ENCODE measurements around the gene MRGPRX2. TPM values are rescaled to one million over a fixed set of nuclear protein-coding genes. Genes with fewer than 3 reads are reported as not detected.

MRGPRX2 gene
- total RNA-seq, 4 donors from 2014 or later, result 0.45 TPM; not detected in 3

DNA sequence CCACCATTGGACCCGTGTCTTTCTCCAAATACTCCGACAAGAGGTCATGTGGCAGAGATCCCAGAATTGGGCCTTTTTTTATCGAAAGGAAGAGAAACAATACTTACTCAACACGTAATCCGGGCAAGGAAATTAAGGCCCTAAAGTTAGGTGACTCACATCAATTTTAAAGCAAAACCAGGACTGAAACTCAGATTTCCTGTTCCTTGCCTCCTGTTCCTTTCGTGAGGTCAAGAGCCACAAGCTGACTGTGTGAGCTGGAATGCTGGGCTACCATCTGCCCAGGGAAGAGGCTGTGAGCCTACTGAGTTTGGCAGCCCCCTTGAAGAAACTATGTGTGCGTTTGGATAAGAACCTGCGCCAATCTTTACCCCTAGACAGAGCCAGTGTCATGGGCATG lies 27.1 kb upstream of the MRGPRX2 start:
- TF ChIP-seq EP300 (IDR thresholded peaks at IDR 0.05), result no peak
- TF ChIP-seq, protein P1, sequence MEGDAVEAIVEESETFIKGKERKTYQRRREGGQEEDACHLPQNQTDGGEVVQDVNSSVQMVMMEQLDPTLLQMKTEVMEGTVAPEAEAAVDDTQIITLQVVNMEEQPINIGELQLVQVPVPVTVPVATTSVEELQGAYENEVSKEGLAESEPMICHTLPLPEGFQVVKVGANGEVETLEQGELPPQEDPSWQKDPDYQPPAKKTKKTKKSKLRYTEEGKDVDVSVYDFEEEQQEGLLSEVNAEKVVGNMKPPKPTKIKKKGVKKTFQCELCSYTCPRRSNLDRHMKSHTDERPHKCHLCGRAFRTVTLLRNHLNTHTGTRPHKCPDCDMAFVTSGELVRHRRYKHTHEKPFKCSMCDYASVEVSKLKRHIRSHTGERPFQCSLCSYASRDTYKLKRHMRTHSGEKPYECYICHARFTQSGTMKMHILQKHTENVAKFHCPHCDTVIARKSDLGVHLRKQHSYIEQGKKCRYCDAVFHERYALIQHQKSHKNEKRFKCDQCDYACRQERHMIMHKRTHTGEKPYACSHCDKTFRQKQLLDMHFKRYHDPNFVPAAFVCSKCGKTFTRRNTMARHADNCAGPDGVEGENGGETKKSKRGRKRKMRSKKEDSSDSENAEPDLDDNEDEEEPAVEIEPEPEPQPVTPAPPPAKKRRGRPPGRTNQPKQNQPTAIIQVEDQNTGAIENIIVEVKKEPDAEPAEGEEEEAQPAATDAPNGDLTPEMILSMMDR (IDR thresholded peaks at IDR 0.05), result no peak
- TF ChIP-seq POLR2A (IDR thresholded peaks at IDR 0.05), result no peak
- TF ChIP-seq POLR2AphosphoS5 (IDR thresholded peaks at IDR 0.05), result no peak
- H3K36me3 ChIP-seq, result no peaks in the 10 kb centered on the region
- no peaks in the 10 kb centered on the region for H3K4me1 ChIP-seq
- no peaks in the 10 kb centered on the region for H3K9me3 ChIP-seq
- no peak for DNase-seq (ENCODE audit: low spot score in 2 of 2)
- no peaks in the 10 kb centered on the region for H3K27me3 ChIP-seq
- no peak overlapping the region for H3K4me3 ChIP-seq
- H3K27ac ChIP-seq, result no peak overlapping the region
- WGBS, result 77% methylated on average over 8 of the region's 8 CpGs

DNA sequence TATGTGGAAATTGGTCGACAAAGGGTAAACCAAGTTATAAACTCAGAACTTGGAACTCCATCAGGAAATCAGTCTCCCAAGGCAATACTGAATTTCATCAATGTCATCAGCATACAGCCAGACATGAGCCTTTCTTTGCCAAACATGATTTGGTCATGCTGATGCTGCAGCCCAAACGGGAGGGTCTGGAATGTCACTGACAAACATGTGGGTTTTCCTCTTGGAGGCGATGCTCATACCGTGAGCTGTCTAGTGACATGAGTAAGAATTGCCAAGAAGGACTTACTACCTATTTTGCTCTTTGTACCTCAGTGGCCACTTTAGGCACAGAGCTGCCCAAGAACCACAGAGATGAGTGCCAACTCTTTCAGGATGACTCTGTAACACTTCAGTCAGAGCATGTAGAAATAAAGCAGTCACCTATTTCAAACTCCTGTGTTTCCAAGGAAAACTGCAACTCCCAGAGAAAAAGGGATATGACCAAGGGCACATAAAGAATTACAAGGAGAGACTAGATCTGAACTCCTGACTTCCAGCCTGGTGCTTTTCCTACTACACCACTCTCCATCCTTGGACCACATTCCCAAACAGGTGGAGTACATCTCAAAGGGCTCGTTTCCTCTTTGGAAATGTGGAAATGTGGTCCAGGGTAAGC lies 24.3 kb upstream of the MRGPRX2 start:
- WGBS, result 56% methylated on average over 5 of the region's 5 CpGs
- DNase-seq (ENCODE audit: low spot score in 2 of 2), result no peak

DNA sequence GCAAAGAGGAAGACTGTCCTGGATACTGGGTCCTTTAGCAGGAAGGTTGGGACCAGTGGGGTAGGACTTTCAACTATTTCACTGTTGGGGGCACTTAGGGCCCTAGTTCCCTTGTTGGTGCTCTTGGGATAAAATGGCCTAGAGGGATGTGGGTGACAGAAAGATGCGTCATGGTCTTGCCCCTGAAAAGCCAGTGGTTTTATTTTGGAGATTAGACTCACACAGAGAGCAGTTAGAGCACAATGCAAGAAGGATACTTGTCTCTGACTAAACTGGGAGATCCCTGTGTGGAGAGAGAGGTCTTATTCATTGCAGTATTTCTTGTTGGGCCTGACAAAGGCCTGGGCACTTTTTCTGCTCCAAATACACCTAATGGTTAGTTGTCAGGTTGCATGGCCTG lies 22.6 kb upstream of the MRGPRX2 start:
- Histone ChIP-seq H3K36me3 (no peaks in the 10 kb centered on the region), H3K9me3 (no peaks in the 10 kb centered on the region), H3K27me3 (no peaks in the 10 kb centered on the region), H3K27ac (no peak overlapping the region), H3K4me3 (no peak overlapping the region), H3K4me1 (peaks cover 17% of the 10 kb centered on the region)
- 92% methylated on average over 1 of the region's 1 CpG for WGBS
- no peak for DNase-seq (ENCODE audit: low spot score in 2 of 2)
- no peak for TF ChIP-seq EP300 (IDR thresholded peaks at IDR 0.05)
- no peak for TF ChIP-seq POLR2A (IDR thresholded peaks at IDR 0.05)
- TF ChIP-seq, protein P1 (IDR thresholded peaks at IDR 0.05), result no peak
- no peak for TF ChIP-seq POLR2AphosphoS5 (IDR thresholded peaks at IDR 0.05)

More for the DNA sequence above, 24.3 kb upstream of the MRGPRX2 start:
- Histone ChIP-seq H3K27me3 (no peaks in the 10 kb centered on the region), H3K4me1 (peaks cover 9% of the 10 kb centered on the region), H3K9me3 (no peaks in the 10 kb centered on the region), H3K36me3 (no peaks in the 10 kb centered on the region), H3K4me3 (no peak overlapping the region), H3K27ac (no peak overlapping the region)
- TF ChIP-seq, protein P1 (IDR thresholded peaks at IDR 0.05), result no peak
- TF ChIP-seq EP300 (IDR thresholded peaks at IDR 0.05), result no peak
- no peak for TF ChIP-seq POLR2AphosphoS5 (IDR thresholded peaks at IDR 0.05)
- TF ChIP-seq POLR2A (IDR thresholded peaks at IDR 0.05), result no peak

DNA sequence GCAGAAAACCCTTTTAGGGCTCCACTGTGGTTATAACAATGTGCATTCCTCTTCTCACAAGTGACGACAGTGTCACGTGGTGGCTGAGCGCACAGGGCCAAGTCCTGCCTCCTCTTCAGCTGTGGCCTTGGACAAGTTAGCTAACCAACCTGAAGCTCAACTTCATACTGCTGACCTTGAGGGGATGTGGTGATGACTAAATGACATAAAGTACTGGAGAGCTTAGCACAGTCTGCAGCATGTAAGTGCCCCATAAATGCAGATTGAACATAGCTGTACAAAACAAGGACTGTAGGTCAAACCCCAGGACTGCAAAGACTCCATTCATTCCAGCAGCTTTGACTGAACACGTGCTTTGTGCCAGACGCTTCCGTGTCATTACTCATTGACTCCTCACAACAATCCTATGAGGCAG lies 20.1 kb upstream of the MRGPRX2 start:
- no peak for TF ChIP-seq EP300 (IDR thresholded peaks at IDR 0.05)
- TF ChIP-seq, protein P1 (IDR thresholded peaks at IDR 0.05), result no peak
- no peak for TF ChIP-seq POLR2AphosphoS5 (IDR thresholded peaks at IDR 0.05)
- no peak for TF ChIP-seq POLR2A (IDR thresholded peaks at IDR 0.05)
- Histone ChIP-seq H3K4me3 (no peak overlapping the region), H3K36me3 (no peaks in the 10 kb centered on the region), H3K27ac (no peak overlapping the region), H3K4me1 (peaks cover 27% of the 10 kb centered on the region), H3K9me3 (no peaks in the 10 kb centered on the region), H3K27me3 (no peaks in the 10 kb centered on the region)
- DNase-seq (ENCODE audit: low spot score in 2 of 2), result no peak
- WGBS, result 37% methylated on average over 6 of the region's 6 CpGs

DNA sequence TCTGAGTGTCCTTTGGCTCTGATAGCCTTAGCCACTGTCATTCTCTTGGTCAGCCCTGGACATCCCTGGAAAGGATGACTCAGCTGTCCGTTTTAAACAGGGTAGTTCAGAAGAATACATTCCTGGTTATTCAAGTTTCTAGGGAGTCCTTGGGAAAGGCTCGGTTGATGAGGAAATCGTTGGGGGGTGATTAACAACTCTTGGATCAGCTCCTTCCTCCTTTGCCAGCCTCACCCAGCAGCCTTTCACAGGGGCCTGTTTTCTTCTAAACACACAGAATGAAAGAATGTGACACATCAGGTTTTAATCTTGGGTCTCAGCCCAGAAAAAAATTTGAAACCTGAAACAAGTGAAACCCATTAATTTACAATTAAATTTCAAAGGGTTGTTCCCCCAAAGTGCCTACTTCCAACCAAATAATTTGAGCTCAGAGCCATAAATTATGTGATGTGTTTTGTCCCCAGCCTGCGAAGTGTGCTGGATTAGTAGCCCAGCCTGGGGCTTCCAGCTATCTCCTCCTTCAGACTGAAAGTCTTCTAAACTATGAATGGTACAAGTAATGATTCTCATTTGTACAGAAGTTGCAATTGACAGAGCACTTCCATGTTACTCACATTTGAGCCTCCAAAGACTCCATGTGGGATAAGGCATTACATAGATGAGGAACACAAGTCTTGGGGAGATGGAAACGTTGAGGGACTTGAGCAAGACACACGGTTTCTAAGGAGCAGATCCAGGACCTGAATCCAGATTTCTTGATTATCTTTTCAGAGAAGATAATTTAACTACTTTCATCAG lies 19.3 kb upstream of the MRGPRX2 start:
- no peak for DNase-seq (ENCODE audit: low spot score in 2 of 2)
- Histone ChIP-seq H3K4me3 (no peak overlapping the region), H3K36me3 (no peaks in the 10 kb centered on the region), H3K27ac (peak overlapping the region; percentile 67), H3K4me1 (peaks cover 27% of the 10 kb centered on the region), H3K9me3 (no peaks in the 10 kb centered on the region), H3K27me3 (no peaks in the 10 kb centered on the region)
- TF ChIP-seq, protein P1 (IDR thresholded peaks at IDR 0.05), result no peak
- TF ChIP-seq POLR2A (IDR thresholded peaks at IDR 0.05) (no peak), POLR2AphosphoS5 (IDR thresholded peaks at IDR 0.05) (no peak), EP300 (IDR thresholded peaks at IDR 0.05) (no peak)
- WGBS, result 15% methylated on average over 6 of the region's 6 CpGs

Measured in suprapubic skin (tissue), 4 donors.